Measurements from ENCODE around the gene TNFRSF6B.

TNFRSF6B gene

DNA sequence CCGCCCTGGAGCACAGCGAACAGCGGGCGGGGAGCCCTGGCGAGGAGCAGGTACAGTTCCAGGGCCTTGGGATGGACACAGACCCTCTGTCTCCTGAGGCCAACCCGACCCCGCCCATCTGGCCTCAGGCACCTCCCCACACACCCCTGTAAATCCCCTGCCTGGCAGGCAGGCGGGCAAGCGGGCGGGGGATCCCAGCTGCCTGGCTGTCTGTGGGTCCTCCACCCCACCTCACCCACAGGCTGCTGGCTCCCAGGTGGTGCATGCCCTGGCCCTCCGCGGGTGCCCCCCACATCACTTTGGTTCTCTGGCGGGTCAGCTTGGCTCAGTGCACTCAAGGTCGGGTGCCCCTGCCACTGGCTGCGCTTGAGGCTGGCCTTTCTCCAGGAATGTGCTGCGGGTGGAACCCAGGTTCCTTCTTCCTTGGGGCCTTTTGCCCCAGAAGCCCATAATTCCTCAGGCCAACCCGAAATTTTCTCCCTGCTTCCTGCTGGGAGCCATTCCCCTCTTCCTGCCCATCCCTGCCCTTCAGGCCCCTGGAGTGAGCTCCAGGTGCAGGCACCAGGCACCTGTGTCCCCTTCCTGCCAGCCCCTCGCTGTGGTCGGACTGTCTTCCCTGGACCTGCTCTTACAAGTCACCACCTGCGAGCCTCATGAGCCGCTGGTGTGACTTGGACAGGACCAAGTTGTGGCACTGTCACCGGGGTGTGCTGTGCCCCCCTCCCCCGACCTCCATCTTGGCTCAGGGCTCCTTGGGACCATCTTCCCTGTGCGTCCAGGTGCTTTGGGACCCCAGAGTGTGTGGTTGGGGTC is 5.3 kb upstream of the TNFRSF6B start:
- no peak overlapping the region for H3K4me3 ChIP-seq (ENCODE audit: severe bottlenecking)
- peaks cover 21% of the 10 kb centered on the region for H3K36me3 ChIP-seq (ENCODE audit: low read depth)
- H3K9me3 ChIP-seq (ENCODE audit: severe bottlenecking), result no peaks in the 10 kb centered on the region
- TF ChIP-seq CTCF (IDR thresholded peaks at IDR 0.05; ENCODE audit: poor library complexity, severe bottlenecking), result no peak
- DNase-seq (ENCODE audit: low spot score), result peak; percentile 88
- peak overlapping the region; percentile 42 for H3K27ac ChIP-seq (ENCODE audit: poor library complexity, severe bottlenecking)
- H3K4me1 ChIP-seq (ENCODE audit: insufficient read depth, poor library complexity, severe bottlenecking), result peaks cover 15% of the 10 kb centered on the region
- ATAC-seq (ENCODE audit: low read depth), result 0 out of 3 replicates have a peak, but pooled peaks have one; percentile 0
- H3K27me3 ChIP-seq (ENCODE audit: insufficient read depth, poor library complexity, severe bottlenecking), result no peaks in the 10 kb centered on the region

- Histone ChIP-seq H3K9me3 (ENCODE audit: severe bottlenecking) (no peaks in the 10 kb centered on the region), H3K4me1 (ENCODE audit: insufficient read depth, poor library complexity, severe bottlenecking) (peaks cover 9% of the 10 kb centered on the region), H3K27me3 (ENCODE audit: insufficient read depth, poor library complexity, severe bottlenecking) (no peaks in the 10 kb centered on the region), H3K36me3 (ENCODE audit: low read depth) (peaks cover 21% of the 10 kb centered on the region), H3K4me3 (ENCODE audit: severe bottlenecking) (no peak overlapping the region), H3K27ac (ENCODE audit: poor library complexity, severe bottlenecking) (peak overlapping the region; percentile 42)
- ATAC-seq (ENCODE audit: low read depth) (no peak), DNase-seq (ENCODE audit: low spot score) (no peak)
- TF ChIP-seq CTCF (IDR thresholded peaks at IDR 0.05; ENCODE audit: poor library complexity, severe bottlenecking), result no peak
Observed at GRCh38 chr20:63691711-63692435, 4.6 kb upstream of the TNFRSF6B start.

DNA sequence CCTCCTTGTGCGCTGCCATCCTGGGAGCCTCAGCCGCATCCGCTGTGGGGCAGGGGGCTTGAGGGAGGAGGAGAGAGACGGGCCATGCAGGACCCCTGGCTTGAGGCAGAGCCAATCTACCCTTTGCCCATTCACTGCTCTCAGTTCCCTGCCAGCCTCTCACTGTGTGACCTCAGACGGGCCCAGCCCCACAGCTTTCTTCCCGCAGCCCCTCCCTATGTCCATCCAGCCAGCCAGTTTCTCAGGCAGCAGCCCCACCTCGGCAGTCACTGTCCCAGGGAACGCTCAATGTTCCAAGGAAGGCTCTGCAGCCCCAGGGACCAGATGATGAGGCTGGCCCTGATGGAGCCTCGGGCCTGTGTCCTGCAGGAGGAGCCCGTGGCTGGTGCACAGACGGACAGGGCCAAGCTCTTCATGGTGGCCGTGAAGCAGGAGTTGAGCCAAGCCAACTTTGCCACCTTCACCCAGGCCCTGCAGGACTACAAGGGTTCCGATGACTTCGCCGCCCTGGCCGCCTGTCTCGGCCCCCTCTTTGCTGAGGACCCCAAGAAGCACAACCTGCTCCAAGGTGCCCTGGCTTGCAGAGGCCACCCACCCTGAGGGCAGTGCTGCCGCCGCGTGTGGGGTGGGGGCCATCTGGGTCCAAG is 3.9 kb upstream of the TNFRSF6B start:
- no peaks in the 10 kb centered on the region for H3K27me3 ChIP-seq (ENCODE audit: insufficient read depth, poor library complexity, severe bottlenecking)
- no peak overlapping the region for H3K4me3 ChIP-seq (ENCODE audit: severe bottlenecking)
- ATAC-seq (ENCODE audit: low read depth) (peak; percentile 2), DNase-seq (ENCODE audit: low spot score) (peak; percentile 90)
- no peak for TF ChIP-seq CTCF (IDR thresholded peaks at IDR 0.05; ENCODE audit: poor library complexity, severe bottlenecking)
- H3K4me1 ChIP-seq (ENCODE audit: insufficient read depth, poor library complexity, severe bottlenecking), result peaks cover 7% of the 10 kb centered on the region
- H3K27ac ChIP-seq (ENCODE audit: poor library complexity, severe bottlenecking), result peak overlapping the region; percentile 42
- peaks cover 24% of the 10 kb centered on the region for H3K36me3 ChIP-seq (ENCODE audit: low read depth)
- H3K9me3 ChIP-seq (ENCODE audit: severe bottlenecking), result no peaks in the 10 kb centered on the region

DNA sequence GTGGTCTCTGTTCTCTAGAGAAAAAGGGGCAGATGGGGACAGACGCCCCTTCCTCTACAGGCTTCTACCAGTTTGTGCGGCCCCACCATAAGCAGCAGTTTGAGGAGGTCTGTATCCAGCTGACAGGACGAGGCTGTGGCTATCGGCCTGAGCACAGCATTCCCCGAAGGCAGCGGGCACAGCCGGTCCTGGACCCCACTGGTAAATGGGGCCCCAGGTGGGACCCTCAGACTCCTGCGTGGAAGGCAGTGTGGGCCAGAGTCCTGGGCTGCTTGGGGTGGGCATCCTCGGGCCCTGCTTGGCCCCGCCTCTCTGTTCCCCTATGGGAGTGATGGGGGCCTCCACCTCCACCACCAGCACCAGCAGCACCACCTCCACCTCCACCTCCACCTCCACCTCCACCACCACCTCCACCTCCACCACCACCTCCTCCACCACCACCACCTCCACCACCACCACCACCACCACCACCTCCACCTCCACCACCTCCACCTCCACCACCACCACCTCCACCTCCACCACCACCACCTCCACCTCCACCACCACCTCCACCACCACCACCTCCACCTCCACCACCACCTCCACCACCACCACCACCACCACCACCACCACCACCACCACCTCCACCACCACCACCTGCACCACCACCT is 3.2 kb upstream of the TNFRSF6B start:
- H3K4me1 ChIP-seq (ENCODE audit: insufficient read depth, poor library complexity, severe bottlenecking), result peaks cover 13% of the 10 kb centered on the region
- no peak overlapping the region for H3K27ac ChIP-seq (ENCODE audit: poor library complexity, severe bottlenecking)
- H3K27me3 ChIP-seq (ENCODE audit: insufficient read depth, poor library complexity, severe bottlenecking), result no peaks in the 10 kb centered on the region
- peaks cover 30% of the 10 kb centered on the region for H3K36me3 ChIP-seq (ENCODE audit: low read depth)
- peak; percentile 84 for DNase-seq (ENCODE audit: low spot score)
- no peak for TF ChIP-seq CTCF (IDR thresholded peaks at IDR 0.05; ENCODE audit: poor library complexity, severe bottlenecking)
- no peak for ATAC-seq (ENCODE audit: low read depth)
- no peak overlapping the region for H3K4me3 ChIP-seq (ENCODE audit: severe bottlenecking)
- no peaks in the 10 kb centered on the region for H3K9me3 ChIP-seq (ENCODE audit: severe bottlenecking)
